GM19372 (cell line): ENCODE data around the gene RELL1.
A peak's percentile ranks its signal among the peaks of the same experiment; 100 is the strongest.

ENCODE experiments used
- ATAC-seq: cut with Tn5 transposase; IDR thresholded peaks from one replicate; pipeline ENCODE4 v1.9.1; 2021; ENCODE audit warnings: mild to moderate bottlenecking, low read depth, moderate library complexity; ENCODE audit not compliant: unreplicated experiment

The RELL1 gene

DNA sequence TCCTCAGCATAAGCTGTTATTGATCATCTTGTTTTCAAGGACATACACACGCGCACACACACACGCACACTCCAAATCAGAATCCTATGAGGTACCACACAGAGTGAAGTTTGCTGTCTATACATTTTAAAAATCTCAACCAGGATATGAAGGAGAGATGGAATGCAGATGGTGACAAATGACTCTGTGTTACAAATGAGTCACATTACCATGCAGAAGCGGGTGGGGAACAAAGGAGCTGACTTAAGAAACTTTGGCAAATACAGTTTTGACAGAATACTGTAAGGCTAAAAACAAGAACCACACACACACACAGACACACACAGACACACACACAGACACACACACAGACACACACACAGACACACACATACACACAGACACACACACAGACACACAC is 81.7 kb downstream of the RELL1 start:
- no peak for ATAC-seq

DNA sequence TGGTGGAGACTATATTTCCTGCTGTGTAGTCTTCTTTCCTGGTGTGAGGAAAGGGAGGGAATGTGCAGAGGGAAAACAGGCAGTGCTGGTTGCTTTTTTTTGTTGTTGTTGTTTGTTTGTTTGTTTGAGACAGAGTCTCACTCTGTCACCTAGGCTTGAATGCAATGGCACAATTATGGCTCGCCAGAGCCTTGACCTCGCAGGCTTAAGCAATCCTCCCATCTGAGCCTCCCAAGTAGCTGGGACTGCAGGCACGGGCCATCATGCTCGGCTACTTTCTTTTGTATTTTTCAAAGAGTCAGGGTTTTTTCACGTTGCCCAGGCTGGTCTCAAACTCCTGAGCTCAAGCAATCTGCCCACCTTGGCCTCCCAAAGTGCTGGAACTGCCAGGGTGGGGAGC is 82.5 kb downstream of the RELL1 start:
- no peak for ATAC-seq

DNA sequence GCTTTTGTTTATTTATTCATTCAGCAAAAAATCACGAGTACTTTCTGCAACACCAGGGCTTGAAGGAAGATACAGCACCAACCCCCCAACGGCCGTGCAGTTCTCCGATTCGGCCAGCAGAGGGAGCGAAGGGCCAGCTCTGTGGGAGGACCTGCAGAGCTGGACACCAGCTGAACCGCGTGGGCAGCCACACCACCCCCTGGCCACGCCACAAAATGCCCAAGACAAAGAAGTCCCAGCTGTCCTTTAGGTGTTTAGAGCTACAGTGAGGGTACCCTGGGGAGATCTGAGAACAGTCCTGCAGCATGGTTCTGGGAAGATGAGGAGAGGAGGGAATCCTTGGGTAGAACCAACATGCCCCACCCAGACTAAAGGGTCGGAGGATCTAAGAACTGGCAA is 83.1 kb downstream of the RELL1 start:
- ATAC-seq: peak; percentile 83

DNA sequence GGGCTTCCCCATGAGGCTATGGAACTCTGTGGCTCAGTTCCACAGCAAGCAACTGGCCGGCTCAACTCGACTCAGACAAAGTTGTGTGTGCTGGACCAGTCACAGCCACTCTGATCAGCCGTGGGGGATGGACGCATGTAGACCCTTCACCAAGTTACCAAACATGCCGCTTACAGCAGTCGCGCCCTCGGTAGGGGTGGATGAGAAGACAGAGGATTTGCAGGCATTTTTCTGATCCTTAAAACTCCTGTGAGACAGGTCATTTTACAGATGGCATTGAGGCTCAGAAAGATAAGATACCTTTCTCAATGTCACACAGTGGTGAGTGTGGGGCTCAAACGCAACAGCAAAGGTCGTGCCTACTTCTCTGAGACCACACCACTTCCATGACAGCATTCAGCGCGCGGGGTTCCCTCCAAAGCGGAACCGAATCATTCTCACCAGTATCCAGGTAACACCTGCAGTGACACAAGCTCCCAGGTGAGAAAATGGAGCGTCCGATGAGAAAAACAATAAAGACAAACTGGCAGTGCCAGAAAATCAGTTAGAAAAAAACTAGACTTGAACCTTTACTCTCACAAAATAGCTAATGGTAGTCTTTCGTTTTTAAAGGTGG is 83.6 kb downstream of the RELL1 start:
- ATAC-seq: no peak

DNA sequence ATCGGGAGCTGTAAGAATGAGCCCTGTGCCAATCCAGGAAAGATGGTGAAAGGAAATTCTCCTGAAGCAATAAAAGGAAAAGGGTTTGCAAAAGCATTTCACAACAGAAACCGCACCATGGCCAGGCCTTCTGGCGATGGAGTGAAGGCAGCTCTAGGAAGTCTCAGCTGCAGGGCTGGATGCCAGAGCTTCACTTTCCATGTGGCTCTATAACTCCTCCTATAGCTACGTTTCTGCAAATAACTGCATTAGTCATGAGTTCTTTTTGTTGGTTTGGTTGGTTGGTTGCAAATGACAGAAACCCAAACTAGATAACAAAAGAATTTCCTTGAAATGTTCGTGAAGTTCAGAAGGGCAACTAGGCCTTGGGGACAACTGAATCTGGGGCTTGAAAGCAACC is 84.6 kb downstream of the RELL1 start:
- no peak for ATAC-seq

DNA sequence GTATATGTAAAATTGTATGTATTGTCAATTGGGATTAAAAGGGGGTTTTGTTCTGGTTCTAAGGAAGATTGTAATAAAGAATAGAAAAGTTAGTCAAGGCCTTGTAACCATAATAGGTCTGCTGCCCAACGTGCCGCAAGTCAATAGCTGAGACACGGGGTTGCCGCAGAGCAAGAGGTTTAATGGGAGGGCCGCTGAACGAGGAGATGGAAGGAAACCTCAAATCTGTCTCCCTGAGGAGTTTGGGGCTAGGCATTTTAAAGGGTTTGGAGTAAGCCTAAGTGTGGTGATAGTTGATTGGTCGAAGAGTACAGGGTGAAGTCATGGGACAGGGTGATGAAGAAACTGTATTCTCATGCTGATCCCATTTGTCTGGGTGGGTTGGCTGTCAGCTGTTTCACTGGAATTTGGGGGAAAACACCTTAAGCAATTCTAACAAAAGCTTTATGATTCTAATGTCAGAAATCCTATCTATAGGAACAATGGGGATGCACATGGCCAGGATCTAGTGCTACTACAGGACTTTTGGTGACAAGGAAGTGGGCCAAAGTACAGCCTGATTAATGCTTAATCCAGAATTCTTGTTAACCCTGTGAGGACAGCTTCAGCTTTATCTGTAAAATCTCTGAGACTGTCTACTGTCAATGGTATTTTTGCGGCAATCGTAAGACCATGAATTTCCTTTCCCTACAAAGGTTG is 86.9 kb downstream of the RELL1 start:
- no peak for ATAC-seq

DNA sequence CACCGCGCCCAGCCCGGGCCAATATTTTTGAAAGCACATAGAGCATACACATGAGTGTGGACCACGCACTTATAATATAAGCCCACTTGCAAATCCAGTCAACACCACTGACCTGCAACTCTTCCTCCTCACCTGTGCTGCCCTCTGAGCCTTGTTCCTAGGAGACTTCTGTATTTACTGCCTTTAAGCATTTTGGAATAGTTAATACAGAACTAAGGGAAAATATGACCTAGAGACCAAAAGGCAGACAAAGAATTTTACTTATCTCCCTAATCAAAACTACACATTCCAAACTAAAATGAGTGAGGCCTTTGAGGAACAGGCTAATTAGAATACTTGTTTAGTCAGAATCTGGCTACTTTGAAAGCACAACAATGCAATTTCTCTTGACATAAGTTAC is 89.1 kb downstream of the RELL1 start:
- no peak for ATAC-seq

DNA sequence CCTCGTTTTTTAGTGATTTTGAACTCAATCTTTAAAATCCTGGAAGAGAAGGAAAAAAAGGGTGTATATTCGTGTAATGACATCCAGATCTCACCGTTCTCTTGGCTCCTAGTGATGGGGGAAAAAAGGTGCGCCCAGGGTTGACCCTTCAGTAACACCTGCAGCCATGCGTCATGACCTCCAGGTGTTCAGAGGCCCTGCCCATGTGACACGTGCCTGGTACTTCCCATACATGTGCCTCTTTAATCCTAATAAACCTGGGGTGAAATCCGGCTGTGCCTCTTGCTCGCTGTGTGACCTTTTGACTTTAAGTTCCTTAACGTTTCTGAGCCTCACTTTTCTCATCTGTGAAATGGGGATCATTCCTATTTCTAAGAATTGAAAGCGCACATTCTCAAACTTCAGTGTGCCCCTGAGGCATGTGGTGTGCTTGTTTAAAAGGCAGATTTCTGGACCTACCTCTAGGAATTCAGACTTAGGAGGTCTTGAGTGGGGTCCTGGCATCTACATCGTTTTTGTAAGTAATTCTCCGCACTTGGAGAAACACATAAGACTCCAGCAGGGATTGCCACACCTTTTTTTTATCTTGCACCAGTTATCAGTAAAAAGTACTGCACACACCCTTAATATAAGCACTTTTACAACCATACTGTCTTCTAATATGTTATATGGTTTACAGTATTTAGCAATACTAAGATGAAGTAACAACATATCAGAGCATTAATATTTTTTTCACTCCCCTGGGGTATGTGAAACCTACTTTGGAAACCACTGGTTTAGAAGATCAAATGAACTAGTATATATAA is 90.1 kb downstream of the RELL1 start:
- no peak for ATAC-seq

DNA sequence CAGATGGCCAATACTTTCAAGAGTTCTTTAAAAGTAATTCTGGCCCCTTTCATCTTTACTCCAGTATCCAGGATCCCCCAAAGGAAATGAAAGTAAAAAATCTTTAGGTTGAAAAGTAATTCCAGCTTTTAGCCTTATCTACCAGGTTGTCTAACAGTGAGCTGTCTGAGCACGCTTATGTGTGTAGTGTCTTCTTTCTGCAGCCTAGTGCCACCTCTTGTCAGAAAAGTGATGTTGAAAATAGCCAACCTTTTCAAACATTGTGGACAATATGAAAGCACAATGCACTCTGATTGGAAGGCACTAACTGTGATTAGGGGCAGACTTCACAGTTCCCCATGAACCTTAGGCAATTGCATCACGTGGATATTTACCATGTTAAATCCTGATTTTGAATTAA is 92.1 kb downstream of the RELL1 start:
- no peak for ATAC-seq

DNA sequence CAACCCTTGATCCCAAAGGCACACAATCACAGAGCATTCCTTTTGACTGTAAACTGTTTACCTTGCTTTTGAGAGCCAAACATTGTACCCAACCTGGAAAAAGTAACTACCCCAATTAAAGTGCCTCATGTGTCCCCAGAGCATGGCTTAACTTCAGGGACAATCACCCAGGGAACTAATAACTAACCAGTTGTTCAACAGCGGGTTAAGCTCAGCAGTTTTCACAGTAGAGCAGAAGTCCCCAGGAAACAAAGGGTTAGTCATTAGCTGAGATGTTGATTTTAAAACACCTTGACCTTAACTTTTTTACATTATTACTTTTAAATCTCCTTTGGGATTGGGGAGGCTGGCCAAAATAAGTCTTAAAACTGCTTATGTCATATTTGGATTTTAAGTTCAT is 94.8 kb downstream of the RELL1 start:
- ATAC-seq: no peak

DNA sequence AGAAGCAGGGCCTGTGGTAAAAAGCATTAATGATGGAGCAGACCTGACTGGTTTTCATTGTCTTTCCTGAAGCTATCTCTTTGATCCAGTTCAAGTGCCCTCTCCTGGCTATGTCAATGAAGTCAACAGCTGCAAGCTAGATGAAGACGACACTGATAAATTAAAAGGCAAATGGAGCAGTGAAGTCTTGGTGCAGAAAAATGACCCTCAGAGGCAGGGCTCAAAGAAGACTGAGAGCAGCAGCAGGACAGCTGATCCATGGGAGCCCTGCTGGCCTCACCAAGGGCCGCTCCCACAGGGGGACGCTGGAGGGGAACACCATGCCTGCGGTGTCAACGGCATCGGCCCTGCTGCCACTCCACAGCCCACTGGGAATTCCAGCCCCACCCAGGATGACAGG is 96.2 kb downstream of the RELL1 start:
- no peak for ATAC-seq

DNA sequence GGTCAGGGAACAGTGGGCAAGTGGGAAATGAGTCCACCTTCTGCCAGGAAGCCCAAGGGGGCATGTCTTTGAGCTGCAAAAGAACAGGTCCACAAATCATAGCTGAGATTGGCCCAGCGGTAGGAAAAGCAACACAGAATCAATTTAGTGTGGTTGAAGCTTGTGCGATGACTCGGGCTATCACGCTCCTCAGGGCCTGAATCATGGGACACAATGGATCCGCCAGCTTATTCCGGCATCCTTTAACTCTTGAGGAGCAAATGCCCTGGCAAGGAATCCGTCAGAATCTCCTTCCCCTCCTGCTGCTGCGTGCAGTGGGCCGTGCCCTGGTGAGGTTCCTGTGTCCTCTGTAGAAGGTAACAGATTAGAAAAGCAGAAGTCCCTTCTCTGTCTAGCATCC is 98.0 kb downstream of the RELL1 start:
- no peak for ATAC-seq

DNA sequence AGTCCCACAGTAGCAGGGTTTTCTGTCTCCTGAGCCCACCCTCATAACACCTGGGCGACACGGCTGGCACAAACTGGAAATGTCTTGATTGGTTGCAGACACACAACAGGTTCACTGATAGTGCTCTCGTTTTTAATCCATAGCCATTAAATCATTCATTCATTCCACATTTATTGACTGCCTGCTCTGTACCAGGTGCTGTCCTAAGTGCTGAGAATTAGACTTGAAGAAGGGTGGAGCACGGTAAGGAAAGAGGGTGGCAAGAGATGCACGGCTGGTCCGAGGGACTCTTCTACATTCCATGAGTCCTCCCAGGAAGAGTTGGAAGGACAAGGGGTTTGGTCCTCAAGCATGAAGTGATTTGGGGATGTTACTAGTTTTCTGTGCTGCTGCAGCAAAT is 100.0 kb downstream of the RELL1 start:
- ATAC-seq: no peak

DNA sequence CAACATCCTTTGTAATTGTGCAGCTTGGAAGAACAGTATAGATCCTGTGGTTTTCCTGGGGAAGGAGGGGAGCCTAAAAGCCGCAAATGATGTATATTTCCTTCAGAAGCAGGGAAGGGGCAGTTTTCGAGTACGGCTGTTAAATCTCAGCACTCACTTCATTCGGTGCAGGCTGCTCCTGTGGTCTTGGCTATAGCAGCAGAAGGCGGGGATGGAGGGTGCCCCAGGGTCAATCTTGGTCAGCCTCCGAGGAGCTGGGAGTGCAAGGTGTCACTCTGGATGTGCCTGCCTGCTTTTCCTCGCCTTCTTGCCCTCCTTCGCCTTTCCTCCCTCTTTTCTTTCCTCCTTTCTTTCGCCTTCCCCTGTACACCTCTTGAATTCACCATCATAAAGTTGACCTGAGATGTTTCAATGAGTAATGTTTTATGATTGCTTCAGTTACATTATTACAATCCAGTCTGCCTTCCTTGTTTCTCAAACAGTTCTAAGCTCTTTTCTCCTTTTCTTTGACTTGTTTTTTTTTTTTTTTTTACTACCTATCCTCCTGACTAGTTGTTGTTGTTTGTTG is 101.6 kb downstream of the RELL1 start:
- no peak for ATAC-seq

DNA sequence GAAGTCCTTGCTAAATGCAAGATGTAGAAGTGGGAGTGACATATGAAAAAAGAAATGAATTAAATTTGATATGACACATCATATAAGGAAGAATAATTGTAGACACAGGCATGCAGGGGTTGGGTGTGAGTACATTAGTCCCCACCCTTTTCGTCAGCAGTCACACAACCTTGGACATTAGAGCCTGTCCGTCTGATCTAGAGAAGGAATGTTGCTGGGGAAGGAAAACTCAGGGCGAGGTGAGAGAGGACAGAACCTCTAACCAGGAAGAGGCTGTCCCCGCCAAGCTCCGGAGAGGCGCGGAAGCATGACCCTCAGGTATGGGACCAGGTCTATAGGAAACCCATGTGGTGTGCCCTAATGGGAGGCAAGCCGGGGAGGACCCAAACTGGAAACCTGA is 102.1 kb downstream of the RELL1 start:
- ATAC-seq: no peak

DNA sequence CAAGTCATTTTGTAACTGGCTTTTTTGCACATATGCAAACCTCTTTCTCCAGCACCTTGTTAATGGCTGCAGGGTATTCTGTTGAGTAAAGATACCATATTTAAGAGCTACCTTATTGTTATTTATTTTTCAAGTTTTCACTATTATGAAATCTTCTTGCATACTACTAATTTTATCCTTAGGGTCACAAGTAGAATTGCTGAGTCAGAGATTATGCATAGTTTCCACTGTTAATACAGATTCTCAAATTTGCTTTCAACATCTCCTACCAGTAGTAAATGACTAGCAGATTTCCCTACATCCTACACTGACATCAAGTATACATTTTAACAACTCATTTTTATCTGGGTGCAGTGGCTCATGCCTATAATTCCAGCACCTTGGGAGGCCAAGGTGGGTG is 112.6 kb downstream of the RELL1 start:
- no peak for ATAC-seq

DNA sequence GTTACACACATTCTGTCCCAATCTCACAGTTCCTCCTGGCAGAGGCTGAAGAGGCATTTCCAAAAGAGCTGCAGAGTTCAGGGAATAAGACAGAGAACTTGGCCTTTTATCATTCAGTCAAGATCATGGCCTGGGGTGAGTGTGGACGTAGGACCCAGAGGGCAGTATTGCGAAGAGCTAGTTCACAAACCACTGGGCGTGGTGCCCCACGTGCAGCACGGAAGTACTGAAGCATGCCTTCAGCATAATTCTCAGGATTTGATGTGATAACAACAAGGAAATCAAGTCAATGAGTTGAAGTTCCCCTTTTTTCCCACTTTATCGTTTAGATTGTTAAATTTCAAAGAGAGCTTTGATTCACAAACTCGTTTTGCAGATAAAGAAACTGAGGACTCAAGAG is 117.7 kb downstream of the RELL1 start:
- ATAC-seq: no peak

DNA sequence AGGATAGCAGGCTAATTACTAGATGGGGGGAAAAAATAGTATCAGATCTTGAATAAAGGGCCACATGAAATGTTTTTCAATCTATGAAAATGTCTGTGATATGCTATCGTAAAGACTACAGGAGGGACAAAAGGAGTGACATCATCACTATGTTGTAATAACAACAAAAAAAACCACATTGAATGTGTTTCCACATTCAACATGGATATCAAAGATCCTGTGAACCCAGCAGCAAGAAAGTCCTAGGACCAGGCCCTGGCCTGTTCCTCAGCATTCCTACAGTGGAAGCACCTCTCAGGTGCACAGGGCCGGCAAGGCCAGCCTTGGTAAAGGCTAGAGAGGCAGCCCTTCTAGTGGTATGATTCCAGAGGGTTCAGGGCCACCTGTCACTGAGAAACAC is 118.3 kb downstream of the RELL1 start:
- ATAC-seq: no peak

DNA sequence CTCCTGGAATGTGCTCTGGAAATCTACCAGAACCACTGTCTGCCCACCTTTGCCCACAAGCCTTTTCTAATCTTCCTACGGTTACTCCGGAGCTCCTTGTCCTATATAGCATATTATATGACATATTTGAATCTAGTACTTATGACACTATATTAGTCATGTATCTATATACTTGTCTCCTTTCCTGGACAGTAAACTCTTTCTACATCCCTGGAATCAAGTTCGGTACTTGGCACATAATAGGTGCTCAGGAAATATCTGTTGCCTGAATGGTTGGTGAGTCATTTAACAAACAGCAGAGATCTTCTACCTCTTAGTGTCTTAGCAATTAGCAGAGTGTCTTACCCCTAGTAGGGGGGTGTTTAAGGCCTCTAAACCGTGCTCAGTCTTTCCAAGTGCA is 123.6 kb downstream of the RELL1 start:
- ATAC-seq: no peak

DNA sequence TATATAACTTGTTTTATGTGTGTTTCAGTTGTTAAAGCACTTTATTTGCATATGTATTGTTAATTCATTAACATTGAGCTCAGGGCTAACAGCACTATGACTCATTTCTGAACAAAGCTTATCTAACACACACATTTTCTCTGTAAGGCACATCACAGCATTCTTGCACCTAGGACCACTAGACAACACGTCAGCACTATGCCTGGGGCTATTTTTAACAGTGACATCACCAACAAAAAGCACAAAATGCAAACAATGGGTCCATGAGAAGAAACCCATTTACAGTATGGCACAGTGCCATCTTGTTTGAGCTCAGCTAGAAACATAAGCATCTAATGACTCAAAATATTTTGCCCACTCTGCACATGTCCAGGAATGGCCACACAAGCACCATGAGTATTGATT is 124.4 kb downstream of the RELL1 start:
- peak; percentile 69 for ATAC-seq

DNA sequence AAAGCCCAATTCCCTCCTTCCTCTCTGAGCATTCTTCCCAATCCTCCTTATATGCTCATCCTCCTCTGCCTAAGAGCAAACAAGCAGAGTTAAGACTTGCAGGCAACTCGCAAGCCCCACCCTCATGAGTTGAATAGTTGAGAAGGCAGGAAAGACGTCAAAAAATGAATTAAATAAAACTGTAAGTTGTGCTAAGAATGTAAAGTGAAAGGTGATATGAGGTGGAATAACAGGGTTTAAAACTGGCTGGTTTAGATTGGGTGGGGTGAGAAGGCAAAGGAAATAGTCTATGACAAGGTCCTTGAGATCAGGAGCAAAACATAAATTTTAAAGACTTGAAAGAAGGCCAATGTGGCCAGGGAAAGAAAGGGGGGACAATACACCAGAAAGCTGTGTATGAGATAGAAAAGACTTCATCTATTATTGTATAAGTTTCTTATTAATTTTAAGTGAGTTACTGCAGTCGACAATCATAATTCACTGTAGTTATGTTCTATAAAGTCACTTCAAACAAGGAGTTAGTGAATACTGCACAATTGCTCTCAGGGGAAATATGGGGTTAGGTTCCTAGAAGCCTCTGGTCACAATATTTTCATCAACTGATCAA is 124.9 kb downstream of the RELL1 start:
- no peak for ATAC-seq
